Measurements from ENCODE around the gene HK3.

The HK3 gene

GRCh38 chr5:176895831-176896230 lies 3.3 kb downstream of the HK3 start:
- no peak for DNase-seq (ENCODE audit: extremely low read depth, low read depth)
- TF ChIP-seq, protein P1, sequence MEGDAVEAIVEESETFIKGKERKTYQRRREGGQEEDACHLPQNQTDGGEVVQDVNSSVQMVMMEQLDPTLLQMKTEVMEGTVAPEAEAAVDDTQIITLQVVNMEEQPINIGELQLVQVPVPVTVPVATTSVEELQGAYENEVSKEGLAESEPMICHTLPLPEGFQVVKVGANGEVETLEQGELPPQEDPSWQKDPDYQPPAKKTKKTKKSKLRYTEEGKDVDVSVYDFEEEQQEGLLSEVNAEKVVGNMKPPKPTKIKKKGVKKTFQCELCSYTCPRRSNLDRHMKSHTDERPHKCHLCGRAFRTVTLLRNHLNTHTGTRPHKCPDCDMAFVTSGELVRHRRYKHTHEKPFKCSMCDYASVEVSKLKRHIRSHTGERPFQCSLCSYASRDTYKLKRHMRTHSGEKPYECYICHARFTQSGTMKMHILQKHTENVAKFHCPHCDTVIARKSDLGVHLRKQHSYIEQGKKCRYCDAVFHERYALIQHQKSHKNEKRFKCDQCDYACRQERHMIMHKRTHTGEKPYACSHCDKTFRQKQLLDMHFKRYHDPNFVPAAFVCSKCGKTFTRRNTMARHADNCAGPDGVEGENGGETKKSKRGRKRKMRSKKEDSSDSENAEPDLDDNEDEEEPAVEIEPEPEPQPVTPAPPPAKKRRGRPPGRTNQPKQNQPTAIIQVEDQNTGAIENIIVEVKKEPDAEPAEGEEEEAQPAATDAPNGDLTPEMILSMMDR (IDR thresholded peaks at IDR 0.05; ENCODE audit: low read depth, low read length), result no peak

DNA sequence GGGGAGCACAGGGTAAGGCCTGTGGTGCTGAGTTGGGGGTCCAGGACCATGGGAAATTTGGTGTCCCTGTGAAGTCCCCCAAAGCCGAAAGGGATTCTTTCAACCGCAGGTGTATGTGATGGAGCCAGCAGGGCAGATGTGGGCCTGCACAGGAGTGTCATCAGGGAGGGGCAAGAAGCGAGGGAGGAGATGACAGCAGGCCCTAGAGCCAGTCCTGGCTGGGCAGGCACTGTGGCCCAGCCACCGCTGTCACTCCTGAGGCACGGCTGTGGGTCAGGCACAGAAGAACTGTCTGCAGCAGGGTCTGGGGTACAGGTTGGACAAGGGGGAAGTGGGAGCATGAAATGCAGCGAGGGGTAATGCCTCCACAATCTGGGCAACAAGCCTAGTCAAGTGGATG lies 4.8 kb downstream of the HK3 start:
- no peak for DNase-seq (ENCODE audit: extremely low read depth, low read depth)
- TF ChIP-seq, protein P1 (IDR thresholded peaks at IDR 0.05; ENCODE audit: low read depth, low read length), result no peak

DNA sequence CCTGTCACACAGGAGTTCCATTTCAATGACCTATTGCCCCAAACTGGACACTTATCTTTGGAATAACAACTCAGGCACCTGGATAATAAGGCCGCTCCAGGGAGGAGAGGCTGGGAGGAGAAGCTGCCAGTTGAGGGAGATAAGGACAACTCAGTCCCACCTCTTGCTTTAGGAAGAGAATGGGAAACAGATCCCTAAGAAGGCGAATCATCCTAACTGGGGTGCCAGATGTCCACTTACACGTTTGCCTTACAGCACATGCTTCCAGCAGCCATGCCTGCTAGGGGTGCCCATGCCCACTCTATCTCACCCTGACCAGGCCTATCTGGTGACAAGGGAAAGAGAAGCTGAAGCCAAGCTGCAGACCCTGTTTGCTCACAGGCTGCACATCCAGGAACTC lies 6.5 kb downstream of the HK3 start:
- DNase-seq (ENCODE audit: extremely low read depth, low read depth), result no peak
- TF ChIP-seq, protein P1 (IDR thresholded peaks at IDR 0.05; ENCODE audit: low read depth, low read length), result no peak

DNA sequence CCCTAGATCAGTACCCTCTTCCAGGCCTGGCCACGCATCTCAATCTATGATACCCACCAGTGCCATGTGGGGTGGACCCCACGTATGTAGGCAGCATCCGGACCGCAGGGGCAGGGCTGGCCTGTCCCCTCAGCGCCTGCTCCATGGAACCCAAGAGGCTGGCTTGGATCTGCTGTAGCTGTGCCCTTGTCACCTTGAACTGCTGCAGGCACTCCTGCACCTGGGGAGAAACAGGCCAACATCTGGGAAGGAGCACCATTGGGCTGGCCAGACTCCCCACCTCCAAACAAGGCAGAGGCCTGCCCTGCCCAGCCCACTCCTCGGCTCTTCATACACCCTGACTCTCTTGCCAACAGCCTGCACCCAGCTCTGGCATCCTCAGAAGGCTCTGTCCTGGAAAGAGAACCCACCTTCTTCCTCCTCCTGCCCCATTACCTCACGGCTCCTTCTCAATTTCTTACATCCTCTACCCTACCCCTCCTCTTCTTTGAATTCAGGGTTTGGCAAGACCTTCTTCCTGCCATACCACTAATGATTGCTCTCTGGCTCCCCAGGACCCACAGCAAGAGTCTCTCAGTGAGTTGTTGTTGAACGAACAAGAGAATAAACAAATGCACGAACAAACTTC lies 7.7 kb downstream of the HK3 start:
- no peak for DNase-seq (ENCODE audit: extremely low read depth, low read depth)
- TF ChIP-seq, protein P1 (IDR thresholded peaks at IDR 0.05; ENCODE audit: low read depth, low read length), result no peak

DNA sequence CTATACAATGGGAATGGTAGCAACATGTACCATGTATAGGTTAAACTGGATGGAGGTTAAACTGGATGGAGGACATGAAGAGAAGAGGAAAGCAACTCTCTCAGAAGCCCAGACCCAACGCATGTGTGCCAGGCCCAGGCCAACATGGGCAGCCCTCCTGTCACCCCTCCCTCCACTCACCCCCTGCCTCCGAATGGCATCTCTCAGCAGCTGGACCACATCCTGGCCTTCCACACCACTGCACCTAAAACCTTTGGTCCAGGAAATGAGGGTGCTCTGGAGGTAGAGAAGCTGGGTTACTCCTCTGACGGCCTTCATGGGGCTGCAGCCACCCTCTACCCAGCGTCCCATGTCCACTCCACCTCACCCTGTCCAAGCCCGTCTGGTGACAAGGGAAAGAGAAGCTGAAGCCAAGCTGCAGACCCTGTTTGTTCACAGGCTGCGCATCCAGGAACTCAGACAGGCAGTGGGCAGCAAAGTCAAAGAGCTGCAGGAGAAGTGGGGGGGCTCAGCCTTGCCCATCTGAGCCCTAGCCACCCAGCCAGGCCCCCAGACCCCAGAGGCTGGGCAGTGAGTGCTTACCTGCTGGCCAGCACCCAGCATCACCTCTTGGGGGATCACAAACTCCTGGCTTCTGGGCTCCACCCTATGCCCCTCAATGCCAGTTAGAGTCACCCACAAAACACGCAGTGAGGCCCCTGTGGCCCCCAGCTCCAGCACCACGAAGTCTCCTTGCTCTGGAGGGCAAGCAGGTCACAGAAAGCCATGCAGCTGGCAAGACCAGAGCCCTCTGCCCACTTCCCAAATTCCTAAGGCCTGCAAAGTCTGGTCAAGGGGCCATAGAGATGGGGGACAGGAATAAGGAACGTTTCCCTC lies 8.5 kb downstream of the HK3 start:
- DNase-seq (ENCODE audit: extremely low read depth, low read depth), result no peak
- TF ChIP-seq, protein P1 (IDR thresholded peaks at IDR 0.05; ENCODE audit: low read depth, low read length), result no peak

DNA sequence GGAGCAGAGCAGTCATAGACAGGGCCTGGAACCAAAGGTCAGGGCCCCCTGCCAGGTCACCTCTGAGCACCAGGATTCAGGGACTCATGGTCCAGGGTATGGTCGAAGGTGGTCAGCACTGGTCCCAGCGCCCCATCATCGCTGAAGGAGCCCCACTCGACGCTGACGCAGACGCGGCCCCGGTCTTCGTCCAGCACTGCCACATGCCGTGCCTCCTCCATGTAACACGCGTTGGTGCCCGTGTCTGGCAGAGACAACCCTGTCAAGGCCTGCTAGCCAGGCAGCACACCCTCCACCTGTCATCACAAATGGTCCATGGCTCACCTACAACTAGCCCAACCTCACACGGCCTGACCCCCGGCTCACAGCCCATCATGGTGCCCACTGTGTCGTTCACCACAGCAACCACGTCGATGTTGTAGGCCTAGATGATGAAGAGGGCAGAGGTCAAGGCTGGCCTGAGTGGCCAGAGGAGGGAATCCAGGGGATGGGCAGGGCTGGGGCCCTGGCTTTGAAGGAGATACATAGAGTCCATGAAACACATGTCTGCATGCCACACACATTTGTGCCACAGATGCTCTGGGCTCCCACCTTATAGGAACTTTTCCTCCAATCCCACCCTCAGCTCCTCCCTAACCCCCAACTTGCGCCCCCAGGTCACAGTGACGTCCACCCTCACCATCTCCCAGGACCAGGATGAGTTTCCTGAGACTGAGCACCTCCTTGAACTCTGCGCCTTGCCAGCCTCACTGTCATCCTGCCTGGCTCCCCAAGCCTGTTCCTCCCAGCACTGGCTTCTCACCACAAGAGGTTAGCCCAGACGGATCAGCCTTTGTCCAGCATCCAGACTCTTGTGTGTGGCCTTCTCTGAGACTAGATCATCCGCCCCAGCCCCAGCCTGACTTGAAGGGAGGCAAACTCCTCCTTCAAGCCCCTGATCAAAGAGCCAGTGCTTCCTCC lies 9.5 kb downstream of the HK3 start:
- DNase-seq (ENCODE audit: extremely low read depth, low read depth), result no peak
- TF ChIP-seq, protein P1 (IDR thresholded peaks at IDR 0.05; ENCODE audit: low read depth, low read length), result no peak

Measured in AG09319 (cell line).